Central memory CD8-positive, alpha-beta T cell (primary cell): Measurements from ENCODE around the gene CFAP221.
A peak's percentile ranks its signal among the peaks of the same experiment; 100 is the strongest.

ENCODE experiments used
- ATAC-seq: fragments of 150-1000 bp; cut with Tn5 transposase; replicated peaks from 2 replicates; pipeline ENCODE4 v1.10.0; 2022; ENCODE audit warnings: mild to moderate bottlenecking, moderate FRiP score, moderate number of reproducible peaks; ENCODE audit not compliant: poor library complexity, severe bottlenecking; ENCODE audit errors: extremely low read depth
- DNase-seq, 2 donors: peaks; one replicate each; pipeline ENCODE4 v3.0.0; 2021; ENCODE audit warnings: low spot score in 2 of 2
- H3K27ac Mint-ChIP-seq: one replicate; pipeline ENCODE4 v1.8.0; 2022; ENCODE audit warnings: low read depth, mild to moderate bottlenecking, moderate library complexity, mixed read lengths
- H3K27me3 Mint-ChIP-seq: one replicate; pipeline ENCODE4 v1.8.0; 2022; ENCODE audit warnings: mixed read lengths
- H3K36me3 Mint-ChIP-seq: one replicate; pipeline ENCODE4 v1.8.0; 2022; ENCODE audit warnings: mild to moderate bottlenecking, moderate library complexity, mixed read lengths; ENCODE audit not compliant: insufficient read depth
- H3K4me1 Mint-ChIP-seq: one replicate; pipeline ENCODE4 v1.8.0; 2022; ENCODE audit warnings: mixed read lengths
- H3K4me3 Mint-ChIP-seq: one replicate; pipeline ENCODE4 v1.8.0; 2022; ENCODE audit warnings: mild to moderate bottlenecking, moderate library complexity, mixed read lengths
- H3K9me3 Mint-ChIP-seq: one replicate; pipeline ENCODE4 v1.8.0; 2022; ENCODE audit warnings: mixed read lengths

Gene CFAP221

GRCh38 chr2:119641562-119642258 is 97.5 kb downstream of the CFAP221 start:
- Mint-ChIP-seq H3K4me1 (no peaks in the 10 kb centered on the region), H3K27ac (no peak overlapping the region), H3K27me3 (peaks cover 29% of the 10 kb centered on the region), H3K4me3 (no peak overlapping the region), H3K36me3 (no peaks in the 10 kb centered on the region), H3K9me3 (no peaks in the 10 kb centered on the region)
- ATAC-seq = peak; percentile 77
- DNase-seq = peak; percentile 47 to 53

DNA sequence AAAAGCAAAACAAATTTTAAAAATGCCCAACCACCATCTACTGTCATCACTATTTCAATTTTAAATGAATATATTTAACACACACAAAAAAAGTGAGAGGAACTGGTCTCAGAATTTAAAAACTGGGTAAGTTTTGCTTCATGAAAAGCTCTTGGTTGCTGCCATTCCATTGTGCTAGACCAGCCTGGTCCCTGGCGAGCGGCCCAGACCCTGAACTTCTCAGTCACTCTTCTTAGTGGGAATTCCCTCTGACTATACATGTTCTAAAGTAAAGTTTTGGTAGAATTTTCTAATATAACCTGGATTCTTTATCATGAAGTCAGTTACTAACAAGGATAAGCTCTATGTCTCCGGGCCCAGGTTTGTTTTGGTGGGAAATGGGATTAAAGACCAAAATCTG is 99.9 kb downstream of the CFAP221 start:
- DNase-seq (no peak), ATAC-seq (no peak)
- H3K4me3 Mint-ChIP-seq = no peak overlapping the region
- H3K36me3 Mint-ChIP-seq = no peaks in the 10 kb centered on the region
- peaks cover 40% of the 10 kb centered on the region for H3K27me3 Mint-ChIP-seq
- no peaks in the 10 kb centered on the region for H3K4me1 Mint-ChIP-seq
- H3K27ac Mint-ChIP-seq = no peak overlapping the region
- H3K9me3 Mint-ChIP-seq = no peaks in the 10 kb centered on the region

DNA sequence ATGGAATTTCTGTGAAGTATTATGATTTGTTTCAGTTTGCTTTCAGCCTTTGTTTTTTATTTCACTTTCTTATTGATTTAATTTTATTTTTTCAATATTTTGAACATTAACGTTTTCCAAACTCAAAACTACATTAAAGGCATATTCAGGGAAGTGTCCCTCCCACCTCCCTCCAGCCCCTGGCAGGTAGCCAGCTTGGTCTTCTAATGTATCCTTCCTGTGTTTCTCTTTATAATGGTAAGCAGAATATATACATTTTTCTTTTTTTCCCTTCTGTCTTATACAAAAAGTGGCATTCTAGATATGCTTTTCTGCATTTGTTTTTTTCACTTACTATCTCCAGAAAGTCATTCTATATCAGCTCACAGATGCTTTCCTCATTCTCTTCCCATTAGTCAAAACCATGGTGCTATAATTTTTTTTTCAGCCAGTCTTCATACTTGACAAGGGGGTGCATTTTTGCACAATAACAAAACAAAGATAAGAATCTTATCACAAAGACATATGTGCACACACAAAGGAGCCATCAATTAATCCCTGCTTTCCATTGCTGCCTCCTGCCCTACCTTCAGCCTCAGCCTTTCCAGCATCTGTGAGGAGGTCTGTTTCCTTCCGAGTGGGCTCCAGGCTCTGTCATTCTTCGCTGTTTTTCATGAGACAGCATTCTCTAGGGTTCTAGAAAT is 101.1 kb downstream of the CFAP221 start:
- ATAC-seq (no peak), DNase-seq (no peak)
- Mint-ChIP-seq H3K9me3 (no peaks in the 10 kb centered on the region), H3K4me1 (no peaks in the 10 kb centered on the region), H3K27ac (no peak overlapping the region), H3K27me3 (peaks cover 39% of the 10 kb centered on the region), H3K36me3 (no peaks in the 10 kb centered on the region), H3K4me3 (no peak overlapping the region)

DNA sequence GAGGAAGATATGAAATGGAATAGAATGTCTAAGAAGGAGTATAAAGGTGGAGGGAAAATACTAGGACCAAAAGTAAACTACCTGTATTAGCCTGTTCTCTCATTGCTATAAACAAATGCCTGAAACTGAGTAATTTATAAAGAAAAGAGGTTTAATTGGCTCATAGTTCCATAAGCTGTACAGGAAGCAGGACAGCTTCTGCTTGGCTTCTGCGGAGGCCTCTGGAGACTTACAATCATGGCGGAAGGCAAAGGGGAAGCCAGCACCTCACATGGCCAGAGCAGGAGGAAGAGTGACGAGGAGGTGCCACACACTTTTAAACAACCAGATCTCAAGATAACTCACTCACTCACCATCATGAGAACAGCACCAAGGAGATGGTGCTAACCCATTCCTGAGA is 101.9 kb downstream of the CFAP221 start:
- Mint-ChIP-seq H3K9me3 (no peaks in the 10 kb centered on the region), H3K4me3 (no peak overlapping the region), H3K36me3 (no peaks in the 10 kb centered on the region), H3K4me1 (no peaks in the 10 kb centered on the region), H3K27me3 (peaks cover 45% of the 10 kb centered on the region), H3K27ac (no peak overlapping the region)
- DNase-seq (no peak), ATAC-seq (no peak)

DNA sequence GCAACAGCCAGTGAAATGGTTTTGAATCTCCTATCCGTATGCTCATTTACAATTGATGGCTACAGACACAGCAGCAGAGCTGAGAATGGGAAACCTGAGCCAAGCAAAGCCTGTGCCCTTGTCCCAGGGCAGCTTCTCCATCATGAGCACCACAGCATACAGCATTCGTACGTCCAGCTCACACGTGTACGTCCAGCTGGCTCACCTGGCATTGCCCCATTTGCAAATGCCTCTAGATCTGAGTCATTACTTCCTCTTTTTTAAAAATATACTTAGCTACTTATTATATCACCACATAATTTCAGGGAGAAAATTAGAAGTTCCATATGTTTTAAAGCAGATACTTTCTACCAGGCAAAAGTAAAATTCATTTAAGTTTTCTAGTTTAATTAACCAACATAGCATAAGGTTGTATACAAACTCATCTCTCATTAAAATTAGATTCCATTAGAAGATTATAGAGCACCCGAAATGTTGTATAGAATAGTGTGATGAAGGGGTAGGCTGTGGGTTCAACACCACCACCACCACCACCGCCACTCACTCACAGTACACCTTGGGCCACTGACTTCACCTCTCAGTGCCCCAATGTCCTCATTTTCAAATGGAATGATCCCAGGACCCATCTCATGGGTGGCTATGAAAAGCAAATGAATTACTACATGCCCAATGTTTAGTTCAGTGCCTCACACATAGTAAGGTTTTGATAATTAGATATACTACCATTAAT is 103.4 kb downstream of the CFAP221 start:
- no peak for DNase-seq
- Mint-ChIP-seq H3K27ac (no peak overlapping the region), H3K9me3 (no peaks in the 10 kb centered on the region), H3K4me1 (no peaks in the 10 kb centered on the region), H3K4me3 (no peak overlapping the region), H3K36me3 (no peaks in the 10 kb centered on the region), H3K27me3 (peaks cover 48% of the 10 kb centered on the region)
- ATAC-seq = no peak

GRCh38 chr2:119649364-119649917 is 105.2 kb downstream of the CFAP221 start:
- Mint-ChIP-seq H3K36me3 (no peaks in the 10 kb centered on the region), H3K4me3 (no peak overlapping the region), H3K27ac (no peak overlapping the region), H3K9me3 (no peaks in the 10 kb centered on the region), H3K4me1 (no peaks in the 10 kb centered on the region), H3K27me3 (peaks cover 50% of the 10 kb centered on the region)
- ATAC-seq = no peak
- DNase-seq = no peak

DNA sequence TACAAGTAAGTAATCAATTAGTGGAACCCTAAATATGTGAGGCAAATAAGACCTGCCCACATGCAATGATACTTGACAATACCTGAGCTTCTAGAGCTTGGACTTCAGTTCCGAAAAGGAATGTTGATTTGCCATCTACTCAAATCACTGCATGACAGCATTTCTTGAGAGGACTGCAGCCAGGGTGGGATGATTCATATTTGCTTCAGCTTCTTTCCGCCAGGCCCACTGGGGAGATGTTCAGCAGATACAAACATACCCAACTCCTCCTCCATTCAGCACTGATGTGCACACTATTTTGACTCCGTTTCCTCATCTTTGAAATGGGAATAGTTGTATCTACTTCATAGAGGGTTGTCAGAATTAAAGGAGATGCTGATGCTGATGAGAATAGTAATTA is 106.0 kb downstream of the CFAP221 start:
- Mint-ChIP-seq H3K27me3 (peaks cover 57% of the 10 kb centered on the region), H3K36me3 (no peaks in the 10 kb centered on the region), H3K4me1 (no peaks in the 10 kb centered on the region), H3K27ac (no peak overlapping the region), H3K4me3 (no peak overlapping the region), H3K9me3 (no peaks in the 10 kb centered on the region)
- ATAC-seq = no peak
- no peak for DNase-seq

GRCh38 chr2:119650846-119651370 is 106.7 kb downstream of the CFAP221 start:
- Mint-ChIP-seq H3K9me3 (no peaks in the 10 kb centered on the region), H3K27me3 (peaks cover 57% of the 10 kb centered on the region), H3K36me3 (no peaks in the 10 kb centered on the region), H3K4me3 (no peak overlapping the region), H3K27ac (no peak overlapping the region), H3K4me1 (no peaks in the 10 kb centered on the region)
- ATAC-seq (no peak), DNase-seq (no peak)

GRCh38 chr2:119657466-119658145 is 113.4 kb downstream of the CFAP221 start:
- DNase-seq (no peak), ATAC-seq (no peak)
- no peak overlapping the region for H3K4me3 Mint-ChIP-seq
- peaks cover 7% of the 10 kb centered on the region for H3K4me1 Mint-ChIP-seq
- H3K36me3 Mint-ChIP-seq = no peaks in the 10 kb centered on the region
- peaks cover 31% of the 10 kb centered on the region for H3K27me3 Mint-ChIP-seq
- H3K27ac Mint-ChIP-seq = no peak overlapping the region
- no peaks in the 10 kb centered on the region for H3K9me3 Mint-ChIP-seq

- no peaks in the 10 kb centered on the region for H3K9me3 Mint-ChIP-seq
- no peak overlapping the region for H3K27ac Mint-ChIP-seq
- no peak for DNase-seq
- ATAC-seq = no peak
- peaks cover 13% of the 10 kb centered on the region for H3K4me1 Mint-ChIP-seq
- H3K27me3 Mint-ChIP-seq = peaks cover 46% of the 10 kb centered on the region
- H3K4me3 Mint-ChIP-seq = no peak overlapping the region
- H3K36me3 Mint-ChIP-seq = no peaks in the 10 kb centered on the region
Observed at GRCh38 chr2:119659601-119660342, 115.5 kb downstream of the CFAP221 start.

DNA sequence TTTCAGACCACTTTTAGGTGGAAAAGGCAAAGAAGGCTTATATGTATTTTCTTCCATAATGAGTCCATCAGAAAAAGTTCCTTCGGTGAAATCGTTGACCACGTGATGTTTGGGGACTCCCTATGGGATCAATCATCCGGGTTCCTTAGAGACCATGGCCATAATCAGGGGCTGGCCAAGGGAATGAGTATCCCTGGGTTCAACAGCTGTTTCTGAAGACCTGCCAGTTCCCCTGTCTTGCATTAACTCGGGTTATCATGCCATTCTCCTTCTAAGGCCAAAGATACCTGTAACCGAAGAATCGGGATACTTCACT is 116.1 kb downstream of the CFAP221 start:
- H3K27me3 Mint-ChIP-seq = peaks cover 46% of the 10 kb centered on the region
- H3K9me3 Mint-ChIP-seq = no peaks in the 10 kb centered on the region
- ATAC-seq (no peak), DNase-seq (no peak)
- H3K4me3 Mint-ChIP-seq = no peak overlapping the region
- H3K27ac Mint-ChIP-seq = no peak overlapping the region
- H3K4me1 Mint-ChIP-seq = peaks cover 13% of the 10 kb centered on the region
- no peaks in the 10 kb centered on the region for H3K36me3 Mint-ChIP-seq

DNA sequence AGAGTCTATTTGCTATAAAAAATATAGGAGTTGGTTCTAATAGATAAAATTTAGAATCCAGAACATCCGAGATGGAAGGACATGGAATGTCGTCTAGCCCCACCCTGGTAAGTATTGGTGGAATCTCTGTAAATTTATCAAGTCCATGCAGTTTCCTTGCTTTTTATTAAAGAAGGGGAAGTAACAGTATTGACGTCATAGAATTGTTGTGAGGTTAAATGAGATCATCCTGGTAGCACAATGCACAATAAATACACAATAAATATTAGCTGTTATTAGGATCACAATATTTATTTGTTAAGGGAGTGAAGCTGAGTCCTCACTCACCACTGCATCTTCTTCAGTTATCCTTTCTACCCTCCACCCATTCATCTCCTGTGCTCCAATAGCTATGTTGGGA is 118.0 kb downstream of the CFAP221 start:
- H3K27ac Mint-ChIP-seq = no peak overlapping the region
- peaks cover 13% of the 10 kb centered on the region for H3K4me1 Mint-ChIP-seq
- H3K4me3 Mint-ChIP-seq = no peak overlapping the region
- DNase-seq (no peak), ATAC-seq (no peak)
- no peaks in the 10 kb centered on the region for H3K36me3 Mint-ChIP-seq
- H3K27me3 Mint-ChIP-seq = peaks cover 40% of the 10 kb centered on the region
- no peaks in the 10 kb centered on the region for H3K9me3 Mint-ChIP-seq
